Transverse colon (tissue), 3 donors: ENCODE measurements around the gene UTS2R.

ENCODE experiments used
- CTCF ChIP-seq, 5 experiments: fragments of 200-600 bp in 3 of 5; fragments of 450-650 bp in 2 of 5; sonication (generic) in 3 of 5; IDR thresholded peaks; 1 replicate in 2 of 5; 2 replicates in 3 of 5; pipeline ENCODE4 v1.5.1; 2016 to 2017; ENCODE audit warnings: antibody characterized with exemption in 5 of 5, inconsistent platforms in 3 of 5, mild to moderate bottlenecking in 2 of 5, moderate library complexity in 1 of 5
- POLR2A ChIP-seq: fragments of 450-650 bp; IDR thresholded peaks from one replicate; pipeline ENCODE4 v1.6.1; 2016; ENCODE audit warnings: antibody characterized with exemption, mild to moderate bottlenecking, moderate library complexity

- TF ChIP-seq CTCF (IDR thresholded peaks at IDR 0.05), result no peak
- no peak for TF ChIP-seq POLR2A
Observed at GRCh38 chr17:82334204-82334621, 37.4 kb upstream of the UTS2R start.
